ENCODE results near the gene SFMBT1.

SFMBT1 gene

DNA sequence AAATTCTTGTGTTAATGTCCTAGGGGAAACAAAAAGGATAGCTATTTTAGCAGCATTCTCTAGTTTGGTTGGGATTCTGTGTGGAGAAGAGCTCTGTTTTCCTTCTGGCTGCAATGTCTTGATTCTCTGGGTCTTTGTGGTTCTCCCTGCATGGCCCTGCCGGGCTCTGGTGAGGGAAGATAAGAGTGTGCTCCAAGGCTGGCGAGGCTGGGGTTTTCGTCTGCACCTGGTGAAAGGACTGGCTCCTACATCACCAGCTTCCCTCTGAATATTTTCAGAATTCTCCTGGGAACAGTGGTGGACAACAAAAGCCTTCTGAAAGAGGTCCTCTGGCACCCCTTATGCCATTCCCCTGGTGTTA, 38.1 kb upstream of the SFMBT1 start:
- TF ChIP-seq, protein P1, sequence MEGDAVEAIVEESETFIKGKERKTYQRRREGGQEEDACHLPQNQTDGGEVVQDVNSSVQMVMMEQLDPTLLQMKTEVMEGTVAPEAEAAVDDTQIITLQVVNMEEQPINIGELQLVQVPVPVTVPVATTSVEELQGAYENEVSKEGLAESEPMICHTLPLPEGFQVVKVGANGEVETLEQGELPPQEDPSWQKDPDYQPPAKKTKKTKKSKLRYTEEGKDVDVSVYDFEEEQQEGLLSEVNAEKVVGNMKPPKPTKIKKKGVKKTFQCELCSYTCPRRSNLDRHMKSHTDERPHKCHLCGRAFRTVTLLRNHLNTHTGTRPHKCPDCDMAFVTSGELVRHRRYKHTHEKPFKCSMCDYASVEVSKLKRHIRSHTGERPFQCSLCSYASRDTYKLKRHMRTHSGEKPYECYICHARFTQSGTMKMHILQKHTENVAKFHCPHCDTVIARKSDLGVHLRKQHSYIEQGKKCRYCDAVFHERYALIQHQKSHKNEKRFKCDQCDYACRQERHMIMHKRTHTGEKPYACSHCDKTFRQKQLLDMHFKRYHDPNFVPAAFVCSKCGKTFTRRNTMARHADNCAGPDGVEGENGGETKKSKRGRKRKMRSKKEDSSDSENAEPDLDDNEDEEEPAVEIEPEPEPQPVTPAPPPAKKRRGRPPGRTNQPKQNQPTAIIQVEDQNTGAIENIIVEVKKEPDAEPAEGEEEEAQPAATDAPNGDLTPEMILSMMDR (conservative IDR thresholded peaks at IDR 0.05; ENCODE audit: low read depth, low read length): no peak
- H3K4me3 ChIP-seq (ENCODE audit: low read depth, low read length): no peak overlapping the region
- no peak for DNase-seq (ENCODE audit: low read depth)

DNA sequence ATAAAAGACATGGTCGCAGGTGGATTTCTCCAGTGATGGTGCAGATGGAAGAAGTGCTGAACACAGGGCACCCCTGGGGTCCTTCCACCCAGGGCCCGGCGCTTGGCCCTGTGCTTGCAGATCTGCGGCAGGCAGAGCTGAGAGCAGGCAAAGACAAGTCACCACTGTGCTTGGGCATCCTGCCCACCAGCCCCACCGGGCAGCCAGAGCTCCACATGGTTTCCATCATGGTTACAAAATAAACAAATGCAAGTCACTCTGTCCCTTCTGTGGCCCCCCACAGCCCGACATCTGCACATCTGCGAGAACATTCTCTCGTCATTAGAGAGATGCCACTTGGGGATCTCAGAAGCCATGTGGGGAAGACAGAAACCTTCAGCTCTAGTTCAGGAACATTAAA, 37.6 kb upstream of the SFMBT1 start:
- TF ChIP-seq, protein P1 (conservative IDR thresholded peaks at IDR 0.05; ENCODE audit: low read depth, low read length): no peak
- no peak overlapping the region for H3K4me3 ChIP-seq (ENCODE audit: low read depth, low read length)
- DNase-seq (ENCODE audit: low read depth): peak; percentile 31

DNA sequence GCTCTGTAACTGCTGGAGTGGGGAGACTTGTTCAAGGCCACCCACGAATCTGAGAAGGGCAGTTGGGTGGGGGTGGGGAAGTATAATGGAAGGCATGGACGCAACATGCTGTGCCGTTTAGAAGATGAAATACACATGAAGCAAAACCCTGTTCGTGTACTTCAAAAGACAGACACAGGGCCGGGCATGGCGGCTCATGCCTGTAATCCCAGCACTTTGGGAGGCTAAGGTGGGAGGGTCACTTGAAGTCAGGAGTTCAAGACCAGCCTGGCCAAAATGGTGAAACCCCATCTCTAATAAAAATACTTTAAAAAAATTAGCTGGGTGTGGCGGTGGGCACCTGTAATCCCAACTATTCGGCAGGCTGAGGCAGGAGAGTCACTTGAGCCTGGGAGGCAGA, 36.9 kb upstream of the SFMBT1 start:
- no peak overlapping the region for H3K4me3 ChIP-seq (ENCODE audit: low read depth, low read length)
- no peak for DNase-seq (ENCODE audit: low read depth)
- TF ChIP-seq, protein P1 (conservative IDR thresholded peaks at IDR 0.05; ENCODE audit: low read depth, low read length): no peak

DNA sequence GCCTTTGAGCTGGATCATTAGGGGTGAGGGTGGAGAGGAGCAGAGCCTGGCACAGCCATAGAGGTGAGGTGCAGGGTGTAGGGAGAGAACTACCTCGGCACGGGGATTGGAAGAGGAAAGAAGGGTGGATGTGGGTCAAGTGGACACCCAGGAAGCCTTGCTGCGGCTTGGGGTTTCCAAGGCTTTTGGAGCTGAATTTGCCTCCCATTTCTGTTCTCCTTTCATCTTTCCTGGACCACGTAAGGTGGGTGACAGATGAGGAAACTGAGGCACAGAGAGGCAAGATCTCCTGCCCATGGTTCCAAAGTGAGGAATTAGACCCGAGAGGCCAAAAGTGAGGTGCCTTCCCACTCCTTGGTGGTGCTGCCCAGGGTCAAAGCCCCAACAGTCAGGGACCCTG, 35.4 kb upstream of the SFMBT1 start:
- no peak for DNase-seq (ENCODE audit: low read depth)
- TF ChIP-seq, protein P1 (conservative IDR thresholded peaks at IDR 0.05; ENCODE audit: low read depth, low read length): no peak
- H3K4me3 ChIP-seq (ENCODE audit: low read depth, low read length): no peak overlapping the region

DNA sequence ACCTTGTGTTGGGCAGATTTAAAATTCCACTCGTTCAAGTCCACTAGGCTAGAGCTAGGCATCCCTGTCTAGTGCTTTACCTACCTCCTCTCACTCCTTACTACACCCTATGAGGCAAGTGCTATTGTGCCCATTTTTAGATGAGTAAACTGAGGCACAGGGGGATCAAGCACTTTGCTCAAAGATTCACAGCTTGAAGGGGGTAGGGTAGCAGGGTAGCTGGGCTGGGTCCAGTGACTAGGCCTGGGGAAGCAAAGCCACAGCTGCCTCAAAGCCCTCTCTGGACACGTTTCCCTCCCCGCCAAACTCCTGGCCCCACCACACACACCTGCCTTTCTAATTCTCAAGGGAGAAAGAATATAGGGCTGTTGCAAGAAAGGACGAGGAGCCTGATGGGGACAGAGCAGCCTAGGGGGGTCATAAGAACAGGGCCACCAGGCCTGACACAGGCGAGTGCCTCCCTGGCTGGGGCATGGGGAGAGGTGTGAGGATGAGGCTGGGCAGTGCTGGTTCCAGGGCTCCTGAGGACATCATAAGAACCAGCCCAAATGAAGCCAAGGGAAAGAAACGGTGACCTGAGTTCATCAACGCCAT, 34.8 kb upstream of the SFMBT1 start:
- DNase-seq (ENCODE audit: low read depth): no peak
- H3K4me3 ChIP-seq (ENCODE audit: low read depth, low read length): no peak overlapping the region
- TF ChIP-seq, protein P1 (conservative IDR thresholded peaks at IDR 0.05; ENCODE audit: low read depth, low read length): no peak

DNA sequence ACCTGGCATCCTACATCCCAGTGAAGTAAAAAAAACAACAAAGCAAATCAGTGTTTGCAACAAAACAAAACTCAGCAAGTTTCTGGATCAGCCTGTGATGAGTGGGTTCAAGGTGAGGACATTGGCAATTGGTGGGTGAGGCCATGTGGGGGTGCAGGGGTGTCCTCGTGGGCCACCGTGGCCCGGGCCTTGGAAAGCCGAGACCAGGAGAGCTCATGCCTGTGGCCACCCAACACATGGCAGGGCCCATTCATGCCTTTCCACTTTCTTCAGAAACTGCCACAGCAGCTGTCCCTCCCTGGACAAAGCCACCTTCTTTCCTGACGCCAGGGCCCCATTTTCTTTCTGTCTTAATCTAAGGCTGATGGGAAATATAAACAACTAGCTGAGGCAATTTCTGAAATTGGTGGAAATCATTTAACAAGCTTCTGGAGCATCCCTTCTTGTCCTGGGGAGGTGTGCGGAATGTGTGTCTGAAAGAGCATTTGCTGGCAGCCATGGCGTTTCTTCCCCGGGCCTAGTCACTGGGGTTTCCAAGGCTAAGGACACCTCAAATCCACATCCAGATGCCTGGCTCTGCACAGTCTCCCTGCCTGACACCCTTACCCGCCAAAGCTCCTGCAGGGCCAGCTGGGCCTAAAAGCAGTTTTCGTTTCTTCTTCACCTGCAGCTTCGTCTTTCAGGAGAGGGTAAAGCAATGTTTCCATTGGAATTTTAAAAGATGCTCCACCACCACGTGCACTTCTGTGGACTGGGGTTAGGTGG, 34.1 kb upstream of the SFMBT1 start:
- no peak for DNase-seq (ENCODE audit: low read depth)
- no peak overlapping the region for H3K4me3 ChIP-seq (ENCODE audit: low read depth, low read length)
- TF ChIP-seq, protein P1 (conservative IDR thresholded peaks at IDR 0.05; ENCODE audit: low read depth, low read length): no peak

DNA sequence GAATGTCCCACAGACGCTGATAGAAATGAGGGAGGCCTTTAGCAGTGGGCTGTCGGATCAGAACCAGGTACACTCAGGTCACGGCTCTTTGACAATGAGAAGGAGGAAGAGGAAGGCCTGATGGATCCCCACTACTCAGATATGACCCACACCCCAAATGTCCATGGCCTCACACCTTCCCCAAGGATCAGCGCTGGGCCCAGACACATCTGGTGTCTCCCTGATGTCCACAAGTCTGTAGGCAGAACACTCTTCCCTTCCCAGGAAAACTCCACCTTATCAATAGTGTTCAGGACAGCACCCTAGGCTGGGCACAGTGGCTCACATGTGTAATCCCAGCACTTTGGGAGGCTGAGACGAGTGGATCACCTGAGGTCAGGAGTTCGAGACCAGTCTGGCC, 33.3 kb upstream of the SFMBT1 start:
- H3K4me3 ChIP-seq (ENCODE audit: low read depth, low read length): no peak overlapping the region
- DNase-seq (ENCODE audit: low read depth): no peak
- TF ChIP-seq, protein P1 (conservative IDR thresholded peaks at IDR 0.05; ENCODE audit: low read depth, low read length): no peak
